Testis (tissue), 3 donors: ENCODE data around the gene CSF1. TPM values are rescaled to one million over a fixed set of nuclear protein-coding genes. Genes with fewer than 3 reads are reported as not detected.

ENCODE experiments used
- DNase-seq: peaks from one replicate; pipeline ENCODE4 v3.0.0-alpha.2; 2019
- H3K27ac ChIP-seq, 2 donors: fragments of 200-600 bp; sonication (generic); one replicate each; pipeline ENCODE4 v1.5.1; 2019
- H3K27me3 ChIP-seq: fragments of 200-600 bp; sonication (generic); one replicate; pipeline ENCODE4 v1.5.1; 2019
- H3K36me3 ChIP-seq: fragments of 200-600 bp; sonication (generic); one replicate; pipeline ENCODE4 v1.5.1; 2017; ENCODE audit warnings: low read depth; ENCODE audit errors: missing control alignments
- H3K4me1 ChIP-seq: fragments of 200-600 bp; sonication (generic); one replicate; pipeline ENCODE4 v1.5.1; 2019
- H3K4me3 ChIP-seq, 2 donors: fragments of 200-600 bp; sonication (generic); one replicate each; pipeline ENCODE4 v1.5.1; 2017 to 2019
- H3K9me3 ChIP-seq: fragments of 200-600 bp; sonication (generic); one replicate; pipeline ENCODE4 v1.5.1; 2017
- POLR2A ChIP-seq: fragments of 450-650 bp; IDR thresholded peaks from one replicate; pipeline ENCODE4 v1.6.1; 2017; ENCODE audit warnings: antibody characterized with exemption, mild to moderate bottlenecking, moderate library complexity
- WGBS, 2 donors: methylation state at CpG; one replicate each; pipeline ENCODE4 v1.1.5; 2018; 5-methylcytosine and 5-hydroxymethylcytosine counted together
- intact Hi-C: fragments of 100-400 bp; cut with DNase I; formaldehyde crosslinking; loops from one replicate; pipeline ENCODE4 v1.15.1; 2023; ENCODE audit warnings: low total_unique reads
- polyA plus RNA-seq: library from polyadenylated mRNA; stranded (reverse); fragments of 350-450 nt; fragmentation: Illumina TruSeq; extraction: RNeasy Lipid Tissue Mini Kit (QIAGEN cat#74804); gene quantifications from one replicate; pipeline ENCODE4 v1.2.3, GENCODE V29; 2014; ENCODE audit warnings: low read depth, low replicate concordance; ENCODE audit not compliant: insufficient read depth
- total RNA-seq, 2 donors: library from RNA; depleted of rRNA; stranded (reverse); fragments of >200 nt; gene quantifications; one replicate each; pipeline ENCODE4 v1.2.3, GENCODE V29; 2016
- TF ChIP-seq, protein P1 (sequence below), 3 experiments: fragments of 450-650 bp in 2 of 3; fragments of 200-600 bp in 1 of 3; sonication (generic) in 1 of 3; IDR thresholded peaks; one replicate each; pipeline ENCODE4 v1.5.1; 2016 to 2019; ENCODE audit warnings: antibody characterized with exemption in 3 of 3, mild to moderate bottlenecking in 2 of 3, moderate library complexity in 1 of 3

The CSF1 gene
- total and polyA plus RNA-seq, 3 donors from 2014 or later = 9.8 to 14.2 (median 10.9) TPM

DNA sequence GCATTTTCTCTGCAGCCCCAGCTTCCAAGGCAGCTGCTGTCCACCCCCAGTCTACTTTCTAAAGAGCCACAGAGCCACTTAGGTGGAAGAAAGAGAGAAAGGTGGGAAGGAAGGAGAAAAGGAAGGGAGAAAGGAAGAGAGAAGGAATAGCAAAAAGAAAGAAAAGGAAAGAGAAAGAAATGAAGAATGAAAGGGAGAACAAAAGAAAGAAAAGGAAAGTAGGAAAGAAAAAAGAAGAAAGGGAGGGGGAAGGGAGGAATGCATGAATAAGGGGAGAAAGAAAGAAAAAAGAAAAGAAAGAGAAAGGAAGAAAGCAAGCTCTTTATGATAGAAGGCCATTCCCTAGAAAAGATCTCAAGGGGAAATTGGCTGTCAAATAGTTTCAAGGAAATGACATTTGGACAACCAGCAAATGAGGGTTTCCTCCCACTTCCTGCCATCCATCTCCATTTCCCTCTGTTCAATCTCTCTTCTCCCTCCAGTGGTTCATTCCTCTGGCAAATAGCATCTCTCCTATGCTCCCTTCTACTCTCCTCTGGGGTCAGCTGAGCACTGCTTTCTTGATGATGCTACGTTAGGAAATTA is 3.4 kb upstream of the CSF1 start:
- DNase-seq = no peak
- no peaks in the 10 kb centered on the region for H3K36me3 ChIP-seq
- H3K9me3 ChIP-seq = no peaks in the 10 kb centered on the region
- H3K4me3 ChIP-seq = no peak overlapping the region
- 97 to 100% methylated on average over 1 of the region's 1 CpG for WGBS, 2 donors
- intact Hi-C loops = no loop called here
- no peak overlapping the region for H3K27ac ChIP-seq
- no peaks in the 10 kb centered on the region for H3K27me3 ChIP-seq
- H3K4me1 ChIP-seq = peaks cover 10% of the 10 kb centered on the region
- TF ChIP-seq POLR2A = no peak
- TF ChIP-seq, protein P1, sequence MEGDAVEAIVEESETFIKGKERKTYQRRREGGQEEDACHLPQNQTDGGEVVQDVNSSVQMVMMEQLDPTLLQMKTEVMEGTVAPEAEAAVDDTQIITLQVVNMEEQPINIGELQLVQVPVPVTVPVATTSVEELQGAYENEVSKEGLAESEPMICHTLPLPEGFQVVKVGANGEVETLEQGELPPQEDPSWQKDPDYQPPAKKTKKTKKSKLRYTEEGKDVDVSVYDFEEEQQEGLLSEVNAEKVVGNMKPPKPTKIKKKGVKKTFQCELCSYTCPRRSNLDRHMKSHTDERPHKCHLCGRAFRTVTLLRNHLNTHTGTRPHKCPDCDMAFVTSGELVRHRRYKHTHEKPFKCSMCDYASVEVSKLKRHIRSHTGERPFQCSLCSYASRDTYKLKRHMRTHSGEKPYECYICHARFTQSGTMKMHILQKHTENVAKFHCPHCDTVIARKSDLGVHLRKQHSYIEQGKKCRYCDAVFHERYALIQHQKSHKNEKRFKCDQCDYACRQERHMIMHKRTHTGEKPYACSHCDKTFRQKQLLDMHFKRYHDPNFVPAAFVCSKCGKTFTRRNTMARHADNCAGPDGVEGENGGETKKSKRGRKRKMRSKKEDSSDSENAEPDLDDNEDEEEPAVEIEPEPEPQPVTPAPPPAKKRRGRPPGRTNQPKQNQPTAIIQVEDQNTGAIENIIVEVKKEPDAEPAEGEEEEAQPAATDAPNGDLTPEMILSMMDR (IDR thresholded peaks at IDR 0.05) = no peak

DNA sequence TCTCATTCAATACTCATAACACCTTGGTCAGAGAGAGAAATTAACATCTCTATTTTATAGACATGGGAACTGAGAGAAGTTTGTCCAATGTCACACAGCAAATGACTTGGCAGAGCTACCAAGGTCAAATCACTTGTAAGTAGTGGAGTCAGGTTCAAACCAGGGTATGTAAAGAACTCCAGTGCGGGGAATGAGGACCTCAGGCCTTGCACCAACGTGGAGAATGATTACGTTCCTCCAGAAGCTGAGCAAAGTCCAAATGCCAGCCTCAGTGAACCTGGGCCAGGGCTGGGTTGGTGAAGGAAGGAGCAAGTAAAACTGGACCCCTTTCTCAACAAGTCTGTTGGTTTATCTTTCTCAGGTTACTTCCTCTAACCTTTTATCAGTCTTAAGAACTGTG is 1.8 kb upstream of the CSF1 start:
- no peak for DNase-seq
- Histone ChIP-seq H3K36me3 (no peaks in the 10 kb centered on the region), H3K27me3 (no peaks in the 10 kb centered on the region), H3K9me3 (no peaks in the 10 kb centered on the region), H3K27ac (no peak overlapping the region), H3K4me1 (peaks cover 20% of the 10 kb centered on the region), H3K4me3 (no peak overlapping the region)
- 72 to 73% methylated on average over 3 of the region's 3 CpGs for WGBS, 2 donors
- TF ChIP-seq, protein P1 (IDR thresholded peaks at IDR 0.05) = no peak
- no peak for TF ChIP-seq POLR2A
- intact Hi-C loops = no loop called here

DNA sequence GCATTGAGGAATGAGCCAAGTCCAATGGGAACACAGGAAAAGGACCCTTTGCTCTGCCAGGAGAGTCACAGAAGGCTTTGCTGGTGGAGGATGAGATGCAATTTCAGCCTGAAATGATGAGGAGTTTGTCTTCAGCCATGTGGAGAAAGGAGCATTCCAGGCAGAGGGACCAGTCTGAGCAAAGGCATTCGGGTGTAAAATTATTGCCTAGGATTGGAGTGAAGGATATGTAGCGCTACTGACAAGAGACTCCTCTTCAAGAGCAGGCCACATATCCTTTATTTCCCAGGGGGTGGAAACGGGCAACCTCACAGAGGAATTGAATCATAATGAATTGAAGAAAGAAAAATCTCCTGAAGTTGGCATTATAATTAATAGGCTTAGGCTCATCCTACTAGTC is 1.1 kb upstream of the CSF1 start:
- intact Hi-C loops = no loop called here
- WGBS, 2 donors = 67 to 70% methylated on average over 3 of the region's 3 CpGs
- no peak for TF ChIP-seq POLR2A
- TF ChIP-seq, protein P1 (IDR thresholded peaks at IDR 0.05) = no peak
- H3K4me1 ChIP-seq = peaks cover 19% of the 10 kb centered on the region
- H3K4me3 ChIP-seq = no peak overlapping the region
- no peak overlapping the region for H3K27ac ChIP-seq
- H3K9me3 ChIP-seq = no peaks in the 10 kb centered on the region
- DNase-seq = no peak
- no peaks in the 10 kb centered on the region for H3K27me3 ChIP-seq
- H3K36me3 ChIP-seq = no peaks in the 10 kb centered on the region

DNA sequence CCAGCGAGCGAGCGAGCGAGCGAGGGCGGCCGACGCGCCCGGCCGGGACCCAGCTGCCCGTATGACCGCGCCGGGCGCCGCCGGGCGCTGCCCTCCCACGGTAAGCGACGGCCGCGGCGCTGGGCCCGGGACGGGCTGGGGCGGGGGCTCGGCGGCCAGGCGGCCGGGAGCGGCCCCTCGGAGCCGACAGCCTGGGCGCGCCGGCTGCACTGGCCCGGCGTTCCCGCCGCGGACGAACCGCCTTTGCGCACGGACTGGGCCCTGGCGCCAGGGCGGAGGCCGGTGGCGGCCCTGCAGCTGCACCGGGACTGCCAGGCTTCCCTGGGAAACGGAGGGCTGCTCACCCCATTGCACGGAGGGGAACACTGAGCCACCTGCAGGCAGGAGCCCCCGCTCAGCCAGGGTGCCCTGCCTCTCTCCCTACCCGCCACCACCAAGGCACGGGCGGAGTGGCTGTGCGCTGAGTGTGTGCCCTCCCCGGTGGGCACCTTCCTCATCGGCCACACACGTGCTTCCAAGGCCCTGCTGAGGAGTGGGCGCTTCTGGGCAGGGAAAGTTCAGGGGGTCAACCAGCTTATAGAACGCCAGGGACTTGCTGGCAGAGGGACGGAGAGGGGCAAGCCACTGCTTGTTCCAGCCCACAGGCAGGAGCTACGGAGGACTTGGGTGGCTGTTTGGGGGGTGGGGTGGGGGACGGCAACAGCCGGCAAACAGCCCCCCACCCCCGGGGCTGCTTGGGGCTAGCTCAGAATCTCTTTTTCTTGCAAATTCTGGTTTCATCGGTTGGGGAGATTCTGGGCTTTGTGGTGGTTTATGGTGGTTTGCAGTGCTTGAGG is 532 bp downstream of the CSF1 start:
- 3 to 13% methylated on average over 8 to 59 of the region's 70 CpGs for WGBS, 2 donors
- no peak for DNase-seq
- Histone ChIP-seq H3K4me1 (peaks cover 22% of the 10 kb centered on the region), H3K9me3 (no peaks in the 10 kb centered on the region), H3K4me3 (peak overlapping the region; percentile 69 to 71), H3K27ac (peak overlapping the region; percentile 63 to 83), H3K27me3 (no peaks in the 10 kb centered on the region), H3K36me3 (no peaks in the 10 kb centered on the region)
- intact Hi-C loops = no loop called here
- TF ChIP-seq POLR2A = no peak
- TF ChIP-seq, protein P1 (IDR thresholded peaks at IDR 0.05) = no peak
